DOHH2 (cell line): ENCODE results near the gene MSMP.

Source experiments
- CTCF ChIP-seq: fragments of 200-600 bp; sonication (generic); IDR thresholded peaks from one replicate; pipeline ENCODE4 v1.5.1; 2014; ENCODE audit warnings: antibody characterized with exemption, mild to moderate bottlenecking, low read depth, low read length; ENCODE audit not compliant: poor library complexity, severe bottlenecking
- EZH2phosphoT487 ChIP-seq: fragments of 200-600 bp; sonication (generic); IDR thresholded peaks from 2 replicates; pipeline ENCODE4 v1.6.1; 2017; ENCODE audit warnings: borderline replicate concordance, mild to moderate bottlenecking, antibody characterized with exemption, low read length, moderate library complexity, mixed read lengths

GRCh38 chr9:35792826-35793225 lies 38.8 kb upstream of the MSMP start:
- TF ChIP-seq CTCF, result no peak
- no peak for TF ChIP-seq EZH2phosphoT487
